SU-DHL-6 (cell line): ENCODE data around the gene PHACTR3.

Experiments
- H2AFZ ChIP-seq: fragments of 200-600 bp; sonication (generic); 2 replicates; pipeline ENCODE4 v1.6.1; 2014; ENCODE audit warnings: low read depth, mild to moderate bottlenecking, moderate library complexity, mixed read lengths, antibody characterized with exemption, low read length; ENCODE audit not compliant: severe bottlenecking
- H3F3A ChIP-seq: fragments of 200-600 bp; shearing (Covaris generic); 2 replicates; pipeline ENCODE4 v1.6.0; 2016; ENCODE audit warnings: antibody characterized with exemption, mild to moderate bottlenecking; ENCODE audit not compliant: insufficient read depth
- H3K27ac ChIP-seq: fragments of 200-600 bp; sonication (generic); 2 replicates; pipeline ENCODE4 v1.5.1; 2016; ENCODE audit warnings: low read depth, mild to moderate bottlenecking, low read length, moderate library complexity, mixed read lengths
- H3K27me3 ChIP-seq: fragments of 200-600 bp; sonication (generic), shearing (Covaris generic); 2 replicates; pipeline ENCODE4 v1.6.0; 2014; ENCODE audit warnings: mild to moderate bottlenecking, low read length
- H3K36me3 ChIP-seq: fragments of 200-600 bp; sonication (generic); 2 replicates; pipeline ENCODE4 v1.6.1; 2014; ENCODE audit warnings: mild to moderate bottlenecking, low read length, mixed read lengths
- H3K4me2 ChIP-seq: fragments of 300-600, 200-600 bp; shearing (Covaris generic), sonication (generic); 2 replicates; pipeline ENCODE4 v1.6.0; 2014; ENCODE audit warnings: low read length, low read depth, mild to moderate bottlenecking; ENCODE audit not compliant: poor library complexity, severe bottlenecking
- H3K4me3 ChIP-seq: fragments of 200-600 bp; sonication (generic); 2 replicates; pipeline ENCODE4 v1.5.1; 2014; ENCODE audit warnings: antibody characterized with exemption, low read length, mild to moderate bottlenecking, mixed read lengths; ENCODE audit not compliant: insufficient read depth, poor library complexity, severe bottlenecking
- H3K79me2 ChIP-seq: fragments of 200-600 bp; sonication (generic); 2 replicates; pipeline ENCODE4 v1.6.1; 2014; ENCODE audit warnings: mild to moderate bottlenecking, low read length, moderate library complexity; ENCODE audit not compliant: insufficient read depth
- H3K9ac ChIP-seq: fragments of 200-600 bp; sonication (generic); 2 replicates; pipeline ENCODE4 v1.7.0; 2014; ENCODE audit warnings: mild to moderate bottlenecking, low read length
- H3K9me2 ChIP-seq: fragments of 200-600 bp; sonication (generic); replicated peaks from 2 replicates; pipeline ENCODE4 v1.6.1; 2014; ENCODE audit warnings: low read length; ENCODE audit not compliant: insufficient read depth
- H3K9me3 ChIP-seq: fragments of 200-600 bp; sonication (generic); 2 replicates; pipeline ENCODE4 v1.6.1; 2014; ENCODE audit warnings: low read length, mixed read lengths; ENCODE audit not compliant: insufficient read depth
- H4K20me1 ChIP-seq: fragments of 200-600 bp; sonication (generic); 2 replicates; pipeline ENCODE4 v1.6.1; 2014; ENCODE audit warnings: low read depth, mild to moderate bottlenecking, antibody characterized with exemption, low read length, moderate library complexity, mixed read lengths
- CTCF ChIP-seq: fragments of 200-600 bp; sonication (generic); IDR thresholded peaks from one replicate; pipeline ENCODE4 v1.5.1; 2017; ENCODE audit warnings: antibody characterized with exemption, mild to moderate bottlenecking, low read length, moderate library complexity; ENCODE audit not compliant: insufficient read depth, poor library complexity, severe bottlenecking
- EZH2phosphoT487 ChIP-seq: fragments of 200-600 bp; sonication (generic), shearing (Covaris generic); conservative IDR thresholded peaks from 2 replicates; pipeline ENCODE4 v1.6.1; 2018; ENCODE audit warnings: mild to moderate bottlenecking, antibody characterized with exemption, low read length, moderate library complexity, mixed read lengths

PHACTR3 gene

GRCh38 chr20:59738851-59739250 is 134.5 kb downstream of the PHACTR3 start:
- Histone ChIP-seq H3K4me3 (no peak overlapping the region), H3K79me2 (no peaks in the 10 kb centered on the region), H3K27me3 (no peaks in the 10 kb centered on the region), H3K36me3 (no peaks in the 10 kb centered on the region), H3K27ac (no peak overlapping the region), H3F3A (no peaks in the 10 kb centered on the region), H2AFZ (no peak overlapping the region), H3K9ac (no peak overlapping the region), H3K9me3 (no peaks in the 10 kb centered on the region), H3K4me2 (no peak overlapping the region), H3K9me2 (no peaks in the 10 kb centered on the region), H4K20me1 (no peaks in the 10 kb centered on the region)
- TF ChIP-seq EZH2phosphoT487 (no peak), CTCF (no peak)

- no peak overlapping the region for H2AFZ ChIP-seq
- H3F3A ChIP-seq = no peaks in the 10 kb centered on the region
- no peaks in the 10 kb centered on the region for H4K20me1 ChIP-seq
- H3K9me3 ChIP-seq = no peaks in the 10 kb centered on the region
- no peak overlapping the region for H3K27ac ChIP-seq
- H3K79me2 ChIP-seq = no peaks in the 10 kb centered on the region
- no peaks in the 10 kb centered on the region for H3K9me2 ChIP-seq
- no peaks in the 10 kb centered on the region for H3K27me3 ChIP-seq
- no peak overlapping the region for H3K4me2 ChIP-seq
- TF ChIP-seq CTCF (no peak), EZH2phosphoT487 (no peak)
- H3K4me3 ChIP-seq = no peak overlapping the region
- H3K9ac ChIP-seq = no peak overlapping the region
- no peaks in the 10 kb centered on the region for H3K36me3 ChIP-seq
These were observed 136.3 kb downstream of the PHACTR3 start for GRCh38 chr20:59740621-59741020.

- Histone ChIP-seq H4K20me1 (no peaks in the 10 kb centered on the region), H3K9me2 (no peaks in the 10 kb centered on the region), H3K4me2 (no peak overlapping the region), H3K4me3 (no peak overlapping the region), H3K79me2 (no peaks in the 10 kb centered on the region), H3K27ac (no peak overlapping the region), H3K9me3 (no peaks in the 10 kb centered on the region), H3K36me3 (no peaks in the 10 kb centered on the region), H2AFZ (no peak overlapping the region), H3K9ac (no peak overlapping the region), H3K27me3 (no peaks in the 10 kb centered on the region), H3F3A (no peaks in the 10 kb centered on the region)
- TF ChIP-seq EZH2phosphoT487 (no peak), CTCF (no peak)
These were observed 136.7 kb downstream of the PHACTR3 start for GRCh38 chr20:59741073-59741472.
